Femur (tissue), 1 donor: ENCODE data around the gene OPRM1.

ENCODE experiments used
- DNase-seq: peaks from one replicate; pipeline ENCODE4 v3.0.0-alpha.2; 2017

Gene OPRM1

GRCh38 chr6:154243793-154244750 is 205.0 kb downstream of the OPRM1 start:
- no peak for DNase-seq

GRCh38 chr6:154245506-154245905 is 206.5 kb downstream of the OPRM1 start:
- no peak for DNase-seq

GRCh38 chr6:154246723-154247118 is 207.7 kb downstream of the OPRM1 start:
- DNase-seq: no peak

DNA sequence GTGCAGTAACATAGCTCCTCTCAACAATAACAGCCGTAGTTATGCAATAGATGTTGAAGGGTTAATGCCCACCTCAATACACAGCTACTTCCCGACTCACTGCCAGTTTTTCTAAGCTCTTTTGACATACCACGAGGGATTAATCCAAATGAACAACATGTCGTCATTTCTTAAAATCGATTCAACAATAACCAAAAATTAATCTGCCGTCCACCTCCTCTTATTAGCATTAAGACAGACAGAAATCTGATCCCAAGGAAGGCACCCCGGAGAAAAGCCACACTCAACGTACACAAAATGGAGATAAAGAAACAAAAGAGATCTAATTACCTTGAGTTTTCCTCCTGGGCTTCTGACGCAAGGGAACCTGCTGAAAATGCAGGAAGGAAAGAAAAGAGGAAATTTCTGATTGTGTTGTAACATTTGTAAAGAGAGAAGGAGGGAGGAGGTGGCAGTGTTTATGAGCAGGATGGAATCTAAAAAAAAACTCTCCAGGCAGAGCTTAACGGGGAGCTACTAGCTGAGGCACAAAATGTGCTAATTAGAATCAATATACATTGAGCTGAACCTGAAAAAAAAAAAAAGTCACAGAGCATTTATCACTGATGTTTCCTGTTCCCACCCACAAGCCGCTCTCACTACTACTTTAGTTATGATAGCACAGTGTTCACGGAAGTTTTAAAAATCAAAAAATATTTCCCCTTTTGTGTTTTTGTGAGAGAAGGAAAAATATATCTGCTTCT is 208.2 kb downstream of the OPRM1 start:
- DNase-seq: no peak

GRCh38 chr6:154249499-154250298 is 210.7 kb downstream of the OPRM1 start:
- no peak for DNase-seq

GRCh38 chr6:154251116-154251515 is 212.1 kb downstream of the OPRM1 start:
- DNase-seq: no peak

- no peak for DNase-seq
Measured at GRCh38 chr6:154252678-154253077, 213.6 kb downstream of the OPRM1 start.

DNA sequence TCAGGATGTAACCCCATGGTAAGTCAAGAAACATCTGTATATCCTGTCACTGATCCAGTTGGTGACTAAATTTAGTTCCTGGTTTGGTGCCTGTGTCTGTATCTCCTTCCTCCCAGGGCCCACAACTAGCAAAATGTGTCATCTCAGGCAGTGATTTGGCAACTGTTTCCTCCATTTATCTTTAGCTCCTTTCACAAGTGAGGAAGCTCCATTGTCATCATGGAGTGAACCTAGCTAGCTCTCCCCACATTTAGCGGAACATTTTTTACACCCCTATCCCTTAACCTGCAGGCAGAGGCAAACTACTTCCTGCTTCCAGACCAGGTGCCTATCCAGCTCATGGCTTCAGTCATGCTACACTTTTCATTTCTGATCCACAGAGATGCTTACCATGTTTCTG is 218.0 kb downstream of the OPRM1 start:
- DNase-seq: no peak

- no peak for DNase-seq
Measured at GRCh38 chr6:154258064-154258757, 219.2 kb downstream of the OPRM1 start.

- DNase-seq: no peak
Measured at GRCh38 chr6:154261688-154262397, 222.8 kb downstream of the OPRM1 start.

- DNase-seq: no peak
Measured at GRCh38 chr6:154266560-154267099, 227.6 kb downstream of the OPRM1 start.

DNA sequence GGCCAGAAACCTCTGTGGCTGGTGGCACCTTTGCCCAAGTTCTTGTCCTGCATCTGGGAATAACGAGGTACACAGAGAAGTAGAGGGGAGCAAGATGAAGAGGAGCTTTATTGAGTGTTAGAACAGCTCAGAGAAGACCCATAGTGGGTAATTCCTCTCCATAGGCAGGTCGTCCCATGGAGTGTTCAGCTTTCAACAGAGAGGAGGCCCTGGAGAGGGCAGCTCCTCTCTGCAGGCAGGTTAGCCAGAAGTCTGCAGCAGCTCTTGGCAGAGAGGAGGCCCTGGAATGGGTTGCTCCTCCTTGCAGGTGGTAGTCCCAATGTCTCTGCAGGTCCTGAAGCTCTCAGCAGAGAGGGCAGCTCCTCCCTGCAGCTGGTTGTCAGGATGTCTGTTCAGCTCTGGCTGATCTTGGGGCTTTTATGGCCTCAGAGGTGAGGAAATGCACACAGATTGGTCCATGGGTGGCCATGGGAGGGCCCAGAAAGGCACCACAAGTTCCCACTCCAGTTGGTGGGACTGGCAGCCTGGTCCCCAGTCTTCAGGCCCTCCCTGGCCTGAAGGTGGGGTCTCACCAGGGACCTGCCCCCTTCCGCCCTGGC is 228.6 kb downstream of the OPRM1 start:
- DNase-seq: no peak

DNA sequence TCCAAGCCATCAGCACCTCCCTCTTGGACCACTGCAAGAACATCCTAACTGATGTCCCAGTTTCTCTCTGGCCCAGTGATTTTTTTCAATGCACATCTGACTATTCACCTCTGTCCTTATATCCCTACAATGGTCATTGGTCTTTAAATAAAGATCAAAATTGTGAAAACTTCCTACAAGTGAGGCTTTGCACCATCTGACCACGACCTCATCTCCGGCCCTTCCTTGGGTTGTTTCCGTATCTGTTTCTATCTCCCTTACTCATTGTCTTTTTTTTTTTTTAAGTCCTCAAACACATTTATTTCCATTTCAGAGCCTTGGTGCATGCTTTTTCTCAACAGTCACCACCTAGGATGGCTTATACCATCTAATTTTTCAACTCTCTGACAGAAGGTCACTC is 229.4 kb downstream of the OPRM1 start:
- no peak for DNase-seq

GRCh38 chr6:154274168-154274567 is 235.1 kb downstream of the OPRM1 start:
- no peak for DNase-seq

GRCh38 chr6:154276810-154277628 is 238.0 kb downstream of the OPRM1 start:
- no peak for DNase-seq

DNA sequence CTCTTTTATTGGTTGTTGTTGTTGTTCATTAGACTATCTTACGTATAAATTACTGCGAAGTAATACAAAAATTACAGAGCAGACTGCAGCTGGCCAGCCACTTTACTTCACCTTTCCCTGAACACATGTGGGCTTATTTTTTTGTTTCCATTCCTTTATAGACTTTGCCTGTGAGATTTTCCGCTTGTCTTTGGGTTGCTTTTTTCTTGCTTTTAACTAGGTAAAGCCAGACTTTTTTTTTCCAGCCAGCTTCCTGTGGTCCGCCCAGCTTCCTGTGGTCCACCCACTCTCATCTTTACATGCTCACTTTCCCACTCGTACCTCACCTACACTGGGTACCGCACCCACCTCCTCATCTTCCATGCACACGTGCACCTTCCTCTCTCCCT is 238.6 kb downstream of the OPRM1 start:
- no peak for DNase-seq

GRCh38 chr6:154280521-154280920 is 241.5 kb downstream of the OPRM1 start:
- DNase-seq: no peak

DNA sequence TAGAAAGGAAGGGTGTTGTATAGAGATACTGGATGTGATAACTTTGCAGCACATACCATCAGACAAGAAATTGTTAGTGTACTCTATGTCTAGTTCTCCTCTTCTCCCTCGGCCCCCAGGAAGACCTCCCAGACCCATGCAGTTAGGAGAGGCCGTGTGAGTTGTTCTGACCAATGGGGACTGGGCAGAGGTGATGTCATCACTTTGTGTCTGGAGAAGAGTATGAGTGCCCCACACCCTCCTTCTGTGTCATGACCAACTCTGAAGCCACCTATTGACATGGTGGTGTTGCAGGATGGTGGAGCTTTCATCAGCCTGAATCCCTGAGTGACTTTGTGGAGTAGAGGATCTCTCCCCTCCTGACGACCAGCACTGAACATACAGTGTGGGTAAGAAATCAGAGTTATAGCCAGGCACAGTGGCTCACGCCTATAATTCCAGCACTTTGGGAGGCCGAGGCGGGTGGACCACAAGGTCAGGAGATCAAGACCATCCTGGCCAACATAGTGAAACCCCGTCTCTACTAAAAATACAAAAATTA is 245.3 kb downstream of the OPRM1 start:
- DNase-seq: no peak

DNA sequence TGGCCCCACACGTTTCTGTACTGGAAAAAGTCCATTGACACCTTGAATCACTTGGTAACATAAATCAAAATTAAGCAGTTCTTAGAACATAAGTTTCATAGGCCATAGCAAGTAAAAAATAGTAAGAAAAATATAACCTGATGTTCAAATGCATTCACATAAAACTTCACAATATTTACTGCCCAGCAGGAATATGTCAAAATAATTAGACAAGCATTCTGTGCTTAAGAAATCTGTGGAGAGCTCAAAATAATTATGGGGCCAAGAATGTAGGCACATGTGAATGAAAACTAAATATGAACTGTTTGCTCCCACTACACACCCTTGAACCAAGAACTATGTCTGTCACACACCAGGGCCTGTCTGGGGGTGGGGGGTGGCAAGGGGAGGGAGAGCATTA is 246.8 kb downstream of the OPRM1 start:
- no peak for DNase-seq
